Measurements from ENCODE around the gene FAM13A.

The FAM13A gene

GRCh38 chr4:88955580-88956380 is 101.2 kb downstream of the FAM13A start:
- no peak overlapping the region for H3K4me3 ChIP-seq (ENCODE audit: low read depth, low read length)
- TF ChIP-seq CTCF (IDR thresholded peaks at IDR 0.05; ENCODE audit: control insufficient read depth, extremely low read depth, insufficient read depth): no peak
- DNase-seq (ENCODE audit: low read depth): no peak

GRCh38 chr4:88953400-88953799 is 103.6 kb downstream of the FAM13A start:
- DNase-seq (ENCODE audit: low read depth): no peak
- H3K4me3 ChIP-seq (ENCODE audit: low read depth, low read length): no peak overlapping the region
- no peak for TF ChIP-seq CTCF (IDR thresholded peaks at IDR 0.05; ENCODE audit: control insufficient read depth, extremely low read depth, insufficient read depth)

- DNase-seq (ENCODE audit: low read depth): no peak
- no peak for TF ChIP-seq CTCF (IDR thresholded peaks at IDR 0.05; ENCODE audit: control insufficient read depth, extremely low read depth, insufficient read depth)
- no peak overlapping the region for H3K4me3 ChIP-seq (ENCODE audit: low read depth, low read length)
Observed at GRCh38 chr4:88952081-88952480, 104.9 kb downstream of the FAM13A start.

GRCh38 chr4:88949605-88950004 is 107.4 kb downstream of the FAM13A start:
- no peak for TF ChIP-seq CTCF (IDR thresholded peaks at IDR 0.05; ENCODE audit: control insufficient read depth, extremely low read depth, insufficient read depth)
- DNase-seq (ENCODE audit: low read depth): no peak
- H3K4me3 ChIP-seq (ENCODE audit: low read depth, low read length): no peak overlapping the region

GRCh38 chr4:88940506-88940905 is 116.5 kb downstream of the FAM13A start:
- TF ChIP-seq CTCF (IDR thresholded peaks at IDR 0.05; ENCODE audit: control insufficient read depth, extremely low read depth, insufficient read depth): no peak
- DNase-seq (ENCODE audit: low read depth): no peak
- no peak overlapping the region for H3K4me3 ChIP-seq (ENCODE audit: low read depth, low read length)

- H3K4me3 ChIP-seq (ENCODE audit: low read depth, low read length): no peak overlapping the region
- no peak for TF ChIP-seq CTCF (IDR thresholded peaks at IDR 0.05; ENCODE audit: control insufficient read depth, extremely low read depth, insufficient read depth)
- DNase-seq (ENCODE audit: low read depth): no peak
Observed at GRCh38 chr4:88939697-88940096, 117.3 kb downstream of the FAM13A start.

GRCh38 chr4:88938138-88938537 is 118.8 kb downstream of the FAM13A start:
- DNase-seq (ENCODE audit: low read depth): no peak
- no peak overlapping the region for H3K4me3 ChIP-seq (ENCODE audit: low read depth, low read length)
- TF ChIP-seq CTCF (IDR thresholded peaks at IDR 0.05; ENCODE audit: control insufficient read depth, extremely low read depth, insufficient read depth): no peak

Measured in LNCaP clone FGC (cell line).